ENCODE results near the gene CDH23. TPM values are rescaled to one million over a fixed set of nuclear protein-coding genes. Genes with fewer than 3 reads are reported as not detected.
A peak's percentile ranks its signal among the peaks of the same experiment; 100 is the strongest.

The CDH23 gene
- total RNA-seq, 1 donor from 2014 or later, result not detected

DNA sequence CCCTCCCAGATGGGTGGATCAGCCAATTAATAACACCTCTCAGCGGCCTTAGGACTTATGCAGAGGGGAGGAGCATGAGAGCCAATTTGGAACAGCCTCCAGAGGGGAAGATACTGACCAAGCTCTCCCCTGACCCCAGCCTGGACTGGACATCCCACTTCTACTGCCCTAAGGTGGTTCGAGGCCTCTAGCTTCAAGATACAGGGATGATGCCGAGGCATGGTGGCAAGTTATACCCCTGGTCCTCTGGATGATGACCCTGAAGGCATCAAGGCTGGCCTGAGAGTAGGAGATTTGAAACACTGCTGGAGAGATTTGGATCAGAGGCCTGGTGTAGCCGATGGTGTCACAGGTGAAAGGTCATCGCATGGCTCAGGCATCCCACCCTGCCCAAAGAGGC is 3.2 kb downstream of the CDH23 start:
- Histone ChIP-seq H3K36me3 (ENCODE audit: control insufficient read depth, insufficient read depth, low read length) (no peaks in the 10 kb centered on the region), H3K27me3 (ENCODE audit: control insufficient read depth, insufficient read depth, low read length) (peaks cover 32% of the 10 kb centered on the region), H3K4me3 (ENCODE audit: low read depth, low read length) (no peak overlapping the region)
- no peak for TF ChIP-seq CTCF (IDR thresholded peaks at IDR 0.05; ENCODE audit: insufficient read depth, low read length, severe bottlenecking)
- FAIRE-seq, result no peak
- DNase-seq (ENCODE audit: low read depth), result no peak

GRCh38 chr10:71401056-71401455 is 4.3 kb downstream of the CDH23 start:
- Histone ChIP-seq H3K36me3 (ENCODE audit: control insufficient read depth, insufficient read depth, low read length) (no peaks in the 10 kb centered on the region), H3K27me3 (ENCODE audit: control insufficient read depth, insufficient read depth, low read length) (peaks cover 28% of the 10 kb centered on the region), H3K4me3 (ENCODE audit: low read depth, low read length) (no peak overlapping the region)
- DNase-seq (ENCODE audit: low read depth) (no peak), FAIRE-seq (no peak)
- no peak for TF ChIP-seq CTCF (IDR thresholded peaks at IDR 0.05; ENCODE audit: insufficient read depth, low read length, severe bottlenecking)

- TF ChIP-seq CTCF (IDR thresholded peaks at IDR 0.05; ENCODE audit: insufficient read depth, low read length, severe bottlenecking), result no peak
- FAIRE-seq (no peak), DNase-seq (ENCODE audit: low read depth) (no peak)
- Histone ChIP-seq H3K36me3 (ENCODE audit: control insufficient read depth, insufficient read depth, low read length) (no peaks in the 10 kb centered on the region), H3K4me3 (ENCODE audit: low read depth, low read length) (no peak overlapping the region), H3K27me3 (ENCODE audit: control insufficient read depth, insufficient read depth, low read length) (peaks cover 24% of the 10 kb centered on the region)
These were observed 5.3 kb downstream of the CDH23 start for GRCh38 chr10:71402005-71402404.

- Histone ChIP-seq H3K36me3 (ENCODE audit: control insufficient read depth, insufficient read depth, low read length) (no peaks in the 10 kb centered on the region), H3K4me3 (ENCODE audit: low read depth, low read length) (no peak overlapping the region), H3K27me3 (ENCODE audit: control insufficient read depth, insufficient read depth, low read length) (peaks cover 4% of the 10 kb centered on the region)
- DNase-seq (ENCODE audit: low read depth), result no peak
- FAIRE-seq, result no peak
- TF ChIP-seq CTCF (IDR thresholded peaks at IDR 0.05; ENCODE audit: insufficient read depth, low read length, severe bottlenecking), result no peak
These were observed 8.0 kb downstream of the CDH23 start for GRCh38 chr10:71404503-71405295.

GRCh38 chr10:71406878-71407277 is 10.2 kb downstream of the CDH23 start:
- Histone ChIP-seq H3K4me3 (ENCODE audit: low read depth, low read length) (no peak overlapping the region), H3K27me3 (ENCODE audit: control insufficient read depth, insufficient read depth, low read length) (no peaks in the 10 kb centered on the region), H3K36me3 (ENCODE audit: control insufficient read depth, insufficient read depth, low read length) (no peaks in the 10 kb centered on the region)
- FAIRE-seq (no peak), DNase-seq (ENCODE audit: low read depth) (peak; percentile 21)
- no peak for TF ChIP-seq CTCF (IDR thresholded peaks at IDR 0.05; ENCODE audit: insufficient read depth, low read length, severe bottlenecking)
